ENCODE results near the gene FBXL15. TPM values are rescaled to one million over a fixed set of nuclear protein-coding genes. Genes with fewer than 3 reads are reported as not detected.
A peak's percentile ranks its signal among the peaks of the same experiment; 100 is the strongest.
"Not testable (repeated sequence)": the region's sequence is repeated elsewhere in the genome, so short reads cannot be mapped to it uniquely, and the experiment has no call there.

The FBXL15 gene
- total RNA-seq, 4 donors from 2014 or later = 14.2 to 34.8 (median 21.0) TPM

- Histone ChIP-seq H3K4me1 (peaks cover 10 to 16% of the 10 kb centered on the region in 2 donors), H3K9me3 (no peaks in the 10 kb centered on the region), H3K27me3 (no peaks in the 10 kb centered on the region), H3K27ac (peak overlapping the region; percentile 75 to 93 (median 86)), H3K36me3 (no peaks in the 10 kb centered on the region), H3K4me3 (peak overlapping the region; percentile 42 to 98 (median 74))
- peak in 2 of 5 experiments; percentile 6 to 12 for TF ChIP-seq CTCF (IDR thresholded peaks at IDR 0.05 in 4 of 5, conservative IDR thresholded peaks at IDR 0.05 in 1 of 5)
- TF ChIP-seq POLR2A (IDR thresholded peaks at IDR 0.05) = peak; percentile 59 to 72
- intact Hi-C loops (cut with DNase I; ENCODE audit: low total_unique reads) (loop anchor here (1.0 to 2.0 kb wide), 3 partner anchors 18 to 52 kb away; partner anchors contain the start of gene CUEDC2), in situ Hi-C loops (cut with MboI; ENCODE audit: low sequenced_read_pairs in 4 of 4) (no loop called here)
- peak; percentile 84 to 86 for ATAC-seq
- peak; percentile 42 to 75 for DNase-seq
Observed at GRCh38 chr10:102450374-102451104, 29.9 kb downstream of the FBXL15 start.

GRCh38 chr10:102451105-102451969, 30.7 kb downstream of the FBXL15 start, which contains the start of gene C10orf95:
TSS of gene C10orf95 (minus strand) at chr10:102451543. CDS start at chr10:102451093, 450 bp downstream.
- DNase-seq = no peak
- no peaks in the 10 kb centered on the region for H3K36me3 ChIP-seq
- ATAC-seq = peak in 1 of 2 donors; percentile 6
- H3K4me1 ChIP-seq = peaks cover 10 to 16% of the 10 kb centered on the region in 2 donors
- in situ Hi-C loops (cut with MboI; ENCODE audit: low sequenced_read_pairs in 4 of 4) = no loop called here
- H3K27ac ChIP-seq = peak within 1 kb of the TSS; percentile 75 to 93 (median 86)
- peak within 1 kb of the TSS; percentile 42 to 98 (median 74) for H3K4me3 ChIP-seq
- no peaks in the 10 kb centered on the region for H3K27me3 ChIP-seq
- no peaks in the 10 kb centered on the region for H3K9me3 ChIP-seq
- intact Hi-C loops (cut with DNase I; ENCODE audit: low total_unique reads) = loop anchor here (2.0 kb wide), 1 partner anchor 53 kb away; no protein-coding TSS in a partner anchor
- TF ChIP-seq POLR2A (IDR thresholded peaks at IDR 0.05) = no peak
- TF ChIP-seq CTCF (IDR thresholded peaks at IDR 0.05 in 4 of 5, conservative IDR thresholded peaks at IDR 0.05 in 1 of 5) = no peak

GRCh38 chr10:102452672-102453340, 32.2 kb downstream of the FBXL15 start:
- no peak for TF ChIP-seq CTCF (IDR thresholded peaks at IDR 0.05 in 4 of 5, conservative IDR thresholded peaks at IDR 0.05 in 1 of 5)
- TF ChIP-seq POLR2A (IDR thresholded peaks at IDR 0.05) = no peak
- Histone ChIP-seq H3K36me3 (no peaks in the 10 kb centered on the region), H3K4me3 (no peak overlapping the region), H3K4me1 (peaks cover 10 to 16% of the 10 kb centered on the region in 2 donors), H3K27me3 (no peaks in the 10 kb centered on the region), H3K9me3 (no peaks in the 10 kb centered on the region), H3K27ac (peak overlapping the region; percentile 65 to 69 (median 68))
- DNase-seq (peak in 1 of 2 donors; percentile 55), ATAC-seq (peak; percentile 43 to 47)
- intact Hi-C loops (cut with DNase I; ENCODE audit: low total_unique reads) = no loop called here
- in situ Hi-C loops (cut with MboI; ENCODE audit: low sequenced_read_pairs in 4 of 4) = no loop called here

GRCh38 chr10:102453502-102453901, 32.9 kb downstream of the FBXL15 start:
- Histone ChIP-seq H3K27me3 (no peaks in the 10 kb centered on the region), H3K4me1 (peaks cover 10 to 16% of the 10 kb centered on the region in 2 donors), H3K36me3 (no peaks in the 10 kb centered on the region), H3K27ac (peak overlapping the region; percentile 65 to 69 (median 68)), H3K4me3 (no peak overlapping the region), H3K9me3 (no peaks in the 10 kb centered on the region)
- no peak for ATAC-seq
- TF ChIP-seq POLR2A (IDR thresholded peaks at IDR 0.05) (no peak), CTCF (IDR thresholded peaks at IDR 0.05 in 4 of 5, conservative IDR thresholded peaks at IDR 0.05 in 1 of 5) (no peak)
- in situ Hi-C loops (cut with MboI; ENCODE audit: low sequenced_read_pairs in 4 of 4) = no loop called here
- intact Hi-C loops (cut with DNase I; ENCODE audit: low total_unique reads) = no loop called here
- DNase-seq = no peak

GRCh38 chr10:102454662-102455487, 34.2 kb downstream of the FBXL15 start:
- in situ Hi-C loops (cut with MboI; ENCODE audit: low sequenced_read_pairs in 4 of 4); ATAC-seq; H3K9me3 ChIP-seq; H3K4me3 ChIP-seq; H3K27ac ChIP-seq; intact Hi-C loops (cut with DNase I; ENCODE audit: low total_unique reads); H3K27me3 ChIP-seq; DNase-seq; H3K36me3 ChIP-seq: not testable (repeated sequence)
- peaks cover 6 to 16% of the 10 kb centered on the region in 2 donors for H3K4me1 ChIP-seq
